ENCODE results near the gene CKAP2.

The CKAP2 gene

DNA sequence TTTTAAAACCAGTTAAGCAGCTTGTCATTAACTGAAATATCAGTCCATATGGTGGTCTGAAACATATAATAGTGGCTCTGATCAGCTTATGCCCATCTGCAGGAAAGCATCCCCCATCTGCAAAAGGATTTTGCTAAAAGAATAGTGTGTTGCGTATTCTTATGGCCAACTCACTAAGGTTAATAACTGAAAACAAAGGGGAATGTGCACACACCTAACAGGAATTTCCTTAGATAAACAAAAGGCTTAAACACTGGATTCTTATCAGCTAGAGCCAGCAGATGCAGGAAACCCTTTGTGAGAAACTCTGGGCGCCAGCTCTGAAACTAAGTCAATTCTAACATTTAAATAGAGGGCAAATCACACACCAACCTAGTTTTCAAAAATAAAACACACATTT is 27.0 kb upstream of the CKAP2 start:
- DNase-seq (ENCODE audit: low read depth) = peak; percentile 34

GRCh38 chr13:52432456-52432855 is 22.8 kb upstream of the CKAP2 start:
- no peaks in the 10 kb centered on the region for H3K4me1 ChIP-seq (ENCODE audit: control insufficient read depth, insufficient read depth, low read length)
- no peak overlapping the region for H3K4me3 ChIP-seq (ENCODE audit: low read length)
- peaks cover 78% of the 10 kb centered on the region for H3K36me3 ChIP-seq (ENCODE audit: control insufficient read depth, insufficient read depth, low read length, severe bottlenecking)
- no peaks in the 10 kb centered on the region for H3K9me3 ChIP-seq (ENCODE audit: control insufficient read depth, low read length)
- H3K9ac ChIP-seq (ENCODE audit: low read length) = no peak overlapping the region
- DNase-seq (ENCODE audit: low read depth) = no peak
- no peaks in the 10 kb centered on the region for H3K27me3 ChIP-seq (replicated peaks; ENCODE audit: control insufficient read depth, insufficient read depth, low read length)

More for the DNA sequence above, 27.0 kb upstream of the CKAP2 start:
- Histone ChIP-seq H3K27me3 (replicated peaks; ENCODE audit: control insufficient read depth, insufficient read depth, low read length) (no peaks in the 10 kb centered on the region), H3K9ac (ENCODE audit: low read length) (no peak overlapping the region), H3K4me3 (ENCODE audit: low read length) (no peak overlapping the region), H3K4me1 (ENCODE audit: control insufficient read depth, insufficient read depth, low read length) (no peaks in the 10 kb centered on the region), H3K9me3 (ENCODE audit: control insufficient read depth, low read length) (no peaks in the 10 kb centered on the region), H3K36me3 (ENCODE audit: control insufficient read depth, insufficient read depth, low read length, severe bottlenecking) (peaks cover 76% of the 10 kb centered on the region)

DNA sequence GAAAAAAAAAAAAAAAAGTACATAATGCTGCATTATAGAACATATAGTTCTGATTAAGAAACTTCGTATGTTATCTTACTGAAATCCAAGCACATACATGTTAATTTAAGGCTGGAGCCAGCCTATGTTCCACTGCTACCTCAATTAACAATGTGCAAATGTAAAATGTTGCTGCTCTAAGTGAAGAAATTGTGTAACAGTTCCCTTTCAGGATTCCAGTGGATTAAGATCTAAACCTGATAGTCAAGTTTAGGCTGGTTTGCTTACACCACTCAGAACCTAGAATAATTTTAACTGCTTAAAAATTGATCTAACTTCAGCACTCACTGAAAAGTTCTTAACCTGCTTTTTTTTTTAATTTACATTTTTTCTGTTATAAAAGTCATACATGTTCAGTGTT is 9.0 kb upstream of the CKAP2 start:
- Histone ChIP-seq H3K9ac (ENCODE audit: low read length) (no peak overlapping the region), H3K4me3 (ENCODE audit: low read length) (no peak overlapping the region), H3K9me3 (ENCODE audit: control insufficient read depth, low read length) (no peaks in the 10 kb centered on the region), H3K27me3 (replicated peaks; ENCODE audit: control insufficient read depth, insufficient read depth, low read length) (no peaks in the 10 kb centered on the region), H3K4me1 (ENCODE audit: control insufficient read depth, insufficient read depth, low read length) (peaks cover 25% of the 10 kb centered on the region), H3K36me3 (ENCODE audit: control insufficient read depth, insufficient read depth, low read length, severe bottlenecking) (peaks cover 18% of the 10 kb centered on the region)
- peak; percentile 70 for DNase-seq (ENCODE audit: low read depth)

DNA sequence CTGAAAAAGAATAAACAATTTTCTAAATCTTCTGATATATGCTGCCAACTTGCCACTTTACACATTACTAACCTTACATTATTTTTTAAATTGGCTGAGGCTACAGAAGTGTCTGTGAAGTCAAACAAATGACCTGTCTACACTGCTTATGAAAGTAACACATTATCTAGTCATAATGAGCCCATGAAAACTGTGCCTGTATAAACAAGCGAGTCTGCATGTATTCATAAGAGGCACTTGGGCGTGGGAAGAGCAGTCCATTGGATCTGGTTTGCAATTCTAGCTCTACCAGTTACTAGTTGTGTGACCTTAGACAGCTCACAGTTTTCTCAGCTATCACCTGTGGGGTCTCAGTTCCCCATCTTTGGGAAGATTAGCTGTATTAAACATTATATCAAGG is 7.9 kb upstream of the CKAP2 start:
- H3K4me1 ChIP-seq (ENCODE audit: control insufficient read depth, insufficient read depth, low read length) = peaks cover 25% of the 10 kb centered on the region
- no peaks in the 10 kb centered on the region for H3K27me3 ChIP-seq (replicated peaks; ENCODE audit: control insufficient read depth, insufficient read depth, low read length)
- H3K36me3 ChIP-seq (ENCODE audit: control insufficient read depth, insufficient read depth, low read length, severe bottlenecking) = peaks cover 8% of the 10 kb centered on the region
- no peak overlapping the region for H3K4me3 ChIP-seq (ENCODE audit: low read length)
- no peaks in the 10 kb centered on the region for H3K9me3 ChIP-seq (ENCODE audit: control insufficient read depth, low read length)
- no peak overlapping the region for H3K9ac ChIP-seq (ENCODE audit: low read length)
- DNase-seq (ENCODE audit: low read depth) = no peak

DNA sequence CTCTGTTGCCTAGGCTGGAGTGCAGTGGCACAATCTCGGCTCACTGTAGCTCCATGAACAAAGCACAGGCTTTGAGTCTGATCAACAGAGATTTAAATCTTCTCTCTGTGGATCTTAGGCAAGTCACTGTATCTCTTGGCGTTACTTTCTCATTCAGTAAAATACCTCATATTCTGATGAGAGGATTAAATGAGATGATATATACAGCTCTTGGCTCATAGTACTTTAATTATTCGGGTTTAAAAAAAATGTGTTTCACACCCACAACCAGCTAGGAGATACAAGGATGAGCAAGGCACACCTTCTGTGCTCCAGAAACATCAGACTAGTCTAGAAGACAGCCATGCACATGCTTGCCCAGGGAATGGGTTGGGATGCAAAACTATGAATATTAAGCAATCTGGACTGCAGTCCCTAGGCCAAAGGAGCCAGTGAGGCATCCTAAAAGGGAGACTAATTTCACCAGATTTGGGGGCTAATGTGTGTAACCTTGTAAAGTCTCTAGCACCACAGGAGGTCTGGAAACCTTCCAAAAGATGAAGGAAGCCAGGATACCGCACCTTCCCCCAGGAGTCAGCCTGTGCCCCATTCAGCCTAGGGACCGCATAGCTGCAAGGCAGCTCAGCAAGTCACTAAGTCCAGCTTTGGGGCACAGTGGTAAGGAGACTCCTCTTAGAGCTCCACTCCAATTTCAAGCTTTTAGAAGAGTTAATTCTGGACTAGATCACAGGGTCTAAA is 7.3 kb upstream of the CKAP2 start:
- Histone ChIP-seq H3K4me3 (ENCODE audit: low read length) (peak overlapping the region; percentile 88), H3K4me1 (ENCODE audit: control insufficient read depth, insufficient read depth, low read length) (peaks cover 25% of the 10 kb centered on the region), H3K9ac (ENCODE audit: low read length) (no peak overlapping the region), H3K27me3 (replicated peaks; ENCODE audit: control insufficient read depth, insufficient read depth, low read length) (no peaks in the 10 kb centered on the region), H3K9me3 (ENCODE audit: control insufficient read depth, low read length) (no peaks in the 10 kb centered on the region), H3K36me3 (ENCODE audit: control insufficient read depth, insufficient read depth, low read length, severe bottlenecking) (peaks cover 8% of the 10 kb centered on the region)
- no peak for DNase-seq (ENCODE audit: low read depth)

DNA sequence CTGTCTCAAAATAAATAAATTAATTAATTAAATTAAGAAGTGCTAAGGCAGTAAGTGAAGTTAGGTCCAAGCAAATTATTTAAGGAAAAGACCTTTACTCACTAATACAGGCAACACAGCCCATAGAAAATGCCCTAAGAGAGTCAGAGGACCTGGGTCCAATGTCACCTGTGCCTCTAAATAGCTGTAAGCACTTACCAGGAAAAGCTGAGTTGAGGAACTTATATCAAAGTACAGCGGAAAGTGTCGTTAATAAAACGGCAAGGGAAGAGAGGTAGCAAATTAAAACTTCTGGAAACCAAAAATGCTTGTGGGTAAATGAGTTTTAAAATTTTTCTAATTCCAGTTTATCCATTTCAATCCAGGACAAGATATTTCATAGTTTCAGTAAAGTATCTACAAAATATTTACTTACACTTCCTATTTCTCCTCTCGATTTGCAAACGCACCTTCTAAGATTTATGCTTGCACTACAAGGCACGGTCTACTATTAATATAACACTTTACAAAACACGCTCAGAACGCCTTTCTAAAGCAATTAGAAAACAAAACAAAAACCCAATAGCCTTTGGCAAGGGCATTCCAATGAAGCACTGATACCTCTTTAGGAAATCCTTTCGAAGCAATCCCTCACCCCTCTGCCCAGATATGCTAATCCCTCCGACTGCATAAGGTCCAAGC is 5.8 kb upstream of the CKAP2 start:
- peaks cover 8% of the 10 kb centered on the region for H3K36me3 ChIP-seq (ENCODE audit: control insufficient read depth, insufficient read depth, low read length, severe bottlenecking)
- peak overlapping the region; percentile 98 for H3K9ac ChIP-seq (ENCODE audit: low read length)
- no peak for DNase-seq (ENCODE audit: low read depth)
- peak overlapping the region; percentile 88 for H3K4me3 ChIP-seq (ENCODE audit: low read length)
- no peaks in the 10 kb centered on the region for H3K27me3 ChIP-seq (replicated peaks; ENCODE audit: control insufficient read depth, insufficient read depth, low read length)
- H3K4me1 ChIP-seq (ENCODE audit: control insufficient read depth, insufficient read depth, low read length) = peaks cover 28% of the 10 kb centered on the region
- H3K9me3 ChIP-seq (ENCODE audit: control insufficient read depth, low read length) = no peaks in the 10 kb centered on the region

- Histone ChIP-seq H3K27me3 (replicated peaks; ENCODE audit: control insufficient read depth, insufficient read depth, low read length) (no peaks in the 10 kb centered on the region), H3K9me3 (ENCODE audit: control insufficient read depth, low read length) (no peaks in the 10 kb centered on the region), H3K4me3 (ENCODE audit: low read length) (peak within 1 kb of the TSS; percentile 88), H3K9ac (ENCODE audit: low read length) (peak within 1 kb of the TSS; percentile 98), H3K4me1 (ENCODE audit: control insufficient read depth, insufficient read depth, low read length) (peaks cover 31% of the 10 kb centered on the region), H3K36me3 (ENCODE audit: control insufficient read depth, insufficient read depth, low read length, severe bottlenecking) (peaks cover under 1% of the 10 kb centered on the region)
- peak; percentile 99 for DNase-seq (ENCODE audit: low read depth)
These were observed 5.1 kb upstream of the CKAP2 start, which contains the start of gene VPS36 for GRCh38 chr13:52450012-52450792. Gene VPS36, minus strand, starts transcription at chr13:52450634. Its CDS starts 40 bp downstream, at chr13:52450594.

DNA sequence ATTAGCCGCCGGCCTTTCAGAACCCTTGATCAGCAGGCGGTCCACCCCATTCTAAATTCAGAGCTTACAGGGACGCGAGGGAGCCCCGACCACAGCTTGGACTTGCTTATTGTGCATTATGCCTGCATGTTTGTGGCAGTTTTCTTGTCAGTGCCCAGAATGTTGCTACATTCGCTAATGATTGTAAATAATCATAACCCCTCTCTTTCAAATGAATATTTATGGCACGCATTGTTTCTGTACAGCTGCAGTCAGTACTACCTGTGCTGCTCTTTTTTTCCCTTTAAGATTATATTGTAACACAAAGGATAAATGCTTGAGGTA is 4.5 kb upstream of the CKAP2 start:
- peak overlapping the region; percentile 88 for H3K4me3 ChIP-seq (ENCODE audit: low read length)
- H3K4me1 ChIP-seq (ENCODE audit: control insufficient read depth, insufficient read depth, low read length) = peaks cover 31% of the 10 kb centered on the region
- DNase-seq (ENCODE audit: low read depth) = no peak
- peak overlapping the region; percentile 98 for H3K9ac ChIP-seq (ENCODE audit: low read length)
- no peaks in the 10 kb centered on the region for H3K27me3 ChIP-seq (replicated peaks; ENCODE audit: control insufficient read depth, insufficient read depth, low read length)
- no peaks in the 10 kb centered on the region for H3K36me3 ChIP-seq (ENCODE audit: control insufficient read depth, insufficient read depth, low read length, severe bottlenecking)
- H3K9me3 ChIP-seq (ENCODE audit: control insufficient read depth, low read length) = no peaks in the 10 kb centered on the region

DNA sequence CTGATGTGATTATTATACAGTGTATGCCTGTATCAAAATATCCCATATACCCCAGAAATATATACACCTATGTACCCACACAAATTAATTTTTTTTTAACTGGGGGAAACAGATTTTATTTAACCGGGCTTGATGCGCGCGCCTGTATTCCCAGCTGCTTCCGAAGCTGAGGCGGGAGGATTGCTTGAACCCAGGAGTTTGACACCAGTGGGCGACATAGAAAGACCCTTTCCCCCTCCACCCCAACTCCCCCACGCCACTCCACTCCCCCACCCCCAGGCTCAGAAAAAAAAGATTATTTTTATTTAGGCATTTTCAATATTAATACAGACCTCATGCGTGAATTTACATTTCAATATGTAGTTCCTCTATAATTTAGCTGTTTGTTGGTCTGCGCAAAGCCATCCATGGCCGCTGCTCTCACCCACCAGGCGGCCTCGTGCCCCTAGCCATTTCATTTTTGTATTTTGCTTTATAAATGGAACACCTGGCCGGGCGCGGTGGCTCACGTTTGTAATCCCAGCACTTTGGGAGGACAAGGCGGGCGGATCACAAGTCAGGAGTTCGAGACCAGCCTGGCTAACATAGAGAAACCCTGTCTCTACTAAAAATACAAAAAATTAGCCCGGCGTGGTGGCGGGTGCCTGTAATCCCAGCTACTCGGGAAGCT is 4.0 kb upstream of the CKAP2 start:
- Histone ChIP-seq H3K4me3 (ENCODE audit: low read length) (peak overlapping the region; percentile 88), H3K9ac (ENCODE audit: low read length) (peak overlapping the region; percentile 98), H3K4me1 (ENCODE audit: control insufficient read depth, insufficient read depth, low read length) (peaks cover 32% of the 10 kb centered on the region), H3K36me3 (ENCODE audit: control insufficient read depth, insufficient read depth, low read length, severe bottlenecking) (no peaks in the 10 kb centered on the region), H3K27me3 (replicated peaks; ENCODE audit: control insufficient read depth, insufficient read depth, low read length) (no peaks in the 10 kb centered on the region), H3K9me3 (ENCODE audit: control insufficient read depth, low read length) (no peaks in the 10 kb centered on the region)
- no peak for DNase-seq (ENCODE audit: low read depth)

- H3K9me3 ChIP-seq (ENCODE audit: control insufficient read depth, low read length) = no peaks in the 10 kb centered on the region
- H3K36me3 ChIP-seq (ENCODE audit: control insufficient read depth, insufficient read depth, low read length, severe bottlenecking) = no peaks in the 10 kb centered on the region
- H3K9ac ChIP-seq (ENCODE audit: low read length) = no peak overlapping the region
- no peak overlapping the region for H3K4me3 ChIP-seq (ENCODE audit: low read length)
- H3K27me3 ChIP-seq (replicated peaks; ENCODE audit: control insufficient read depth, insufficient read depth, low read length) = no peaks in the 10 kb centered on the region
- DNase-seq (ENCODE audit: low read depth) = no peak
- H3K4me1 ChIP-seq (ENCODE audit: control insufficient read depth, insufficient read depth, low read length) = peaks cover 33% of the 10 kb centered on the region
These were observed 2.8 kb upstream of the CKAP2 start for GRCh38 chr13:52452470-52452869.

GRCh38 chr13:52454459-52454819 is 839 bp upstream of the CKAP2 start:
- Histone ChIP-seq H3K9me3 (ENCODE audit: control insufficient read depth, low read length) (no peaks in the 10 kb centered on the region), H3K4me1 (ENCODE audit: control insufficient read depth, insufficient read depth, low read length) (peaks cover 17% of the 10 kb centered on the region), H3K9ac (ENCODE audit: low read length) (peak overlapping the region; percentile 90), H3K4me3 (ENCODE audit: low read length) (peak overlapping the region; percentile 95), H3K36me3 (ENCODE audit: control insufficient read depth, insufficient read depth, low read length, severe bottlenecking) (no peaks in the 10 kb centered on the region), H3K27me3 (replicated peaks; ENCODE audit: control insufficient read depth, insufficient read depth, low read length) (no peaks in the 10 kb centered on the region)
- no peak for DNase-seq (ENCODE audit: low read depth)
